Lower leg skin (tissue), 4 donors: Measurements from ENCODE around the gene RGS16. TPM values are rescaled to one million over a fixed set of nuclear protein-coding genes. Genes with fewer than 3 reads are reported as not detected.
A peak's percentile ranks its signal among the peaks of the same experiment; 100 is the strongest.

ENCODE experiments used
- DNase-seq, 2 donors: peaks; one replicate each; pipeline ENCODE4 v3.0.0-alpha.2; 2019; ENCODE audit warnings: low spot score in 2 of 2
- H3K4me3 ChIP-seq: fragments of 200-600 bp; sonication (generic); 2 replicates; pipeline ENCODE4 v1.5.1; 2017; ENCODE audit warnings: mild to moderate bottlenecking, low read depth; ENCODE audit not compliant: poor library complexity, severe bottlenecking
- POLR2A ChIP-seq, 2 donors: fragments of 450-650 bp; IDR thresholded peaks; one replicate each; pipeline ENCODE4 v1.6.1; 2016 to 2017; ENCODE audit warnings: antibody characterized with exemption in 2 of 2, mild to moderate bottlenecking in 1 of 2, moderate library complexity in 1 of 2
- WGBS, 2 donors: methylation state at CpG; one replicate each; pipeline ENCODE4 v1.1.5; 2018; 5-methylcytosine and 5-hydroxymethylcytosine counted together
- intact Hi-C: fragments of 100-400 bp; cut with DNase I; formaldehyde crosslinking; loops from one replicate; pipeline ENCODE4 v1.15.0; 2023; ENCODE audit warnings: low total_unique reads
- total RNA-seq, 4 donors: library from RNA; depleted of rRNA; stranded (reverse); fragments of >200 nt; gene quantifications; one replicate each; pipeline ENCODE4 v1.1.0, GENCODE V29; 2016
- TF ChIP-seq, protein P1 (sequence below), 3 donors: fragments of 450-650 bp; IDR thresholded peaks; one replicate each; pipeline ENCODE4 v1.5.1; 2016; ENCODE audit warnings: antibody characterized with exemption in 3 of 3, mild to moderate bottlenecking in 3 of 3, moderate library complexity in 2 of 3

The RGS16 gene
- total RNA-seq, 4 donors from 2014 or later, result 0.37 to 1.2 (median 1.1) TPM; not detected in 1

DNA sequence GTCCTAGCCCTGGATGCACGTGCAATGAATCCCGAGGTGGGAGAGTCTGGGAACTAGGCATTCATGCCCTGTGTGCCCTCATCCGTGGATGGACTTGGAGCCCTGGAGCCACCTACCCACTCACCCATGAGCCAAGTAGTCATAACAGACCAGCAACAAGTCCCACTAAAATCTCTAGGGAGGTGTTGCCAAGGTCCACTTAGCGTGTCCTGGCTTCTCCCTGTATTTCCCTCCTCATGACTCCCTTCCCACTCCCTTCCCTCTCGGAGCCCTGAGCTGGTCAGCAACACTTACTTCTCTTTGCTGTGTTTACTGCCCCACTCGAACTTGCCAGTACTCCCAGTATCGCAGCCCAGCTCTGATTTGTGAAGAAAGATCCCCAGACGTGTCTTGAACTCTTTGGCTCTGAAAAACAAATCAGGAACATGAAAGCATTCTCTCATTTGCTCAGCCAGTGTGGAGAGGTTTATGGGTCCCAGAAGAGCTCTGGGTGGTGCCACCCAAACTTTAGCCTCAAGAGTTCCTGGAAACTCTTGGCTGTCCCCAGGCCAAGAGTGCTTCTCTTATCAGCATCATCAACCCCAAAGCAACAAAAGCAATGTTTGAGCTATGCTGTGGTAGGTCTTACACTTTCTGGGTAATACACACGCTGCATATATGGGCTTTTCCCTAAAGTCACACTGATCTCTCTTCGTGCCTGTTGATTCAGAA is 1.1 kb downstream of the RGS16 start:
- no peak overlapping the region for H3K4me3 ChIP-seq
- DNase-seq, result no peak
- TF ChIP-seq POLR2A (IDR thresholded peaks at IDR 0.05), result no peak
- TF ChIP-seq, protein P1, sequence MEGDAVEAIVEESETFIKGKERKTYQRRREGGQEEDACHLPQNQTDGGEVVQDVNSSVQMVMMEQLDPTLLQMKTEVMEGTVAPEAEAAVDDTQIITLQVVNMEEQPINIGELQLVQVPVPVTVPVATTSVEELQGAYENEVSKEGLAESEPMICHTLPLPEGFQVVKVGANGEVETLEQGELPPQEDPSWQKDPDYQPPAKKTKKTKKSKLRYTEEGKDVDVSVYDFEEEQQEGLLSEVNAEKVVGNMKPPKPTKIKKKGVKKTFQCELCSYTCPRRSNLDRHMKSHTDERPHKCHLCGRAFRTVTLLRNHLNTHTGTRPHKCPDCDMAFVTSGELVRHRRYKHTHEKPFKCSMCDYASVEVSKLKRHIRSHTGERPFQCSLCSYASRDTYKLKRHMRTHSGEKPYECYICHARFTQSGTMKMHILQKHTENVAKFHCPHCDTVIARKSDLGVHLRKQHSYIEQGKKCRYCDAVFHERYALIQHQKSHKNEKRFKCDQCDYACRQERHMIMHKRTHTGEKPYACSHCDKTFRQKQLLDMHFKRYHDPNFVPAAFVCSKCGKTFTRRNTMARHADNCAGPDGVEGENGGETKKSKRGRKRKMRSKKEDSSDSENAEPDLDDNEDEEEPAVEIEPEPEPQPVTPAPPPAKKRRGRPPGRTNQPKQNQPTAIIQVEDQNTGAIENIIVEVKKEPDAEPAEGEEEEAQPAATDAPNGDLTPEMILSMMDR (IDR thresholded peaks at IDR 0.05), result no peak
- WGBS, 2 donors, result 34 to 35% methylated on average over 10 of the region's 10 CpGs
- intact Hi-C loops, result loop anchor here (5.0 kb wide), 1 partner anchor 521 kb away; no protein-coding TSS in a partner anchor

GRCh38 chr1:182601913-182602312 is 2.3 kb downstream of the RGS16 start:
- H3K4me3 ChIP-seq, result no peak overlapping the region
- 58 to 59% methylated on average over 4 of the region's 4 CpGs for WGBS, 2 donors
- no peak for TF ChIP-seq POLR2A (IDR thresholded peaks at IDR 0.05)
- TF ChIP-seq, protein P1 (IDR thresholded peaks at IDR 0.05), result peak in 1 of 3 donors; percentile 11
- intact Hi-C loops, result loop anchor here (2.0 to 5.0 kb wide), 2 partner anchors 183 to 520 kb away; no protein-coding TSS in a partner anchor
- DNase-seq, result no peak

GRCh38 chr1:182601416-182601786 is 2.8 kb downstream of the RGS16 start:
- DNase-seq, result peak; percentile 55 to 89
- H3K4me3 ChIP-seq, result no peak overlapping the region
- intact Hi-C loops, result loop anchor here (2.0 to 5.0 kb wide), 2 partner anchors 183 to 519 kb away; no protein-coding TSS in a partner anchor
- 20% methylated on average over 6 of the region's 6 CpGs for WGBS, 2 donors
- TF ChIP-seq, protein P1 (IDR thresholded peaks at IDR 0.05), result no peak
- no peak for TF ChIP-seq POLR2A (IDR thresholded peaks at IDR 0.05)

GRCh38 chr1:182600745-182601415 is 3.3 kb downstream of the RGS16 start:
- peak in 1 of 2 donors; percentile 64 for DNase-seq
- intact Hi-C loops, result loop anchor here (2.0 to 5.0 kb wide), 2 partner anchors 184 to 519 kb away; no protein-coding TSS in a partner anchor
- TF ChIP-seq, protein P1 (IDR thresholded peaks at IDR 0.05), result no peak
- TF ChIP-seq POLR2A (IDR thresholded peaks at IDR 0.05), result no peak
- WGBS, 2 donors, result 68 to 74% methylated on average over 5 of the region's 5 CpGs
- no peak overlapping the region for H3K4me3 ChIP-seq

DNA sequence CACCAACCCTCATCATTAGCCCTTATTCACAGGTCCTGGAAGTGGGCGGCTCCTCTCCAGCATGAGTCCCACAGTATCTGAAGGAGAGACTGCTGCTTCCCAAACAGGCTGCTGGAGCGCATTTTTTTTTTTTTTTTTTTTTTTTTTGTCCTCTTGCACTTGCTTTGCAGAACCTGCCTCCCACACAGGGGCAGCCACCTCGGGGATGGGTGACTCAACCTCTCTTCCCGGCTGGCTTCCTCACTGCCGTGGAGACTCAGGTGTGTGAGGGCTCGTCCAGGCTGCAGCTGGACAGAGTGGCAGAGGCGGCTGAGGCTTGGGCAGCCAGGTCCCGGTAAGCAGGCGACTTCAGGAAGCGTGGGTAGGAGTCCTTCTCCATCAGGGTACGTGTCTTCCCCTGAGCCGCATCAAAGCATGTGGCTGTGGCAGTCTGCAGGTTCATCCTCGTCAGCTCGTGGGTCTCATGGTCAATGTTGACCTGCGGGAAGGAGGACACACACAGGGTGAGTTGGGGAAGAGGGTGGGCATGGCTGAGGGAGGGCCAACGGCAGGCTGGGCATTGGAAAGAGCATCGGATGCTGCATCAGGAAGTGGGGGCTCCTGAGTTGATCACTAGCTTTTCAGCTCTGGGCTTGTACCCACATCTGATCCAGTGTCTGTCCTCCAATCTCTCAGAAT is 4.0 kb downstream of the RGS16 start:
- H3K4me3 ChIP-seq, result no peak overlapping the region
- TF ChIP-seq POLR2A (IDR thresholded peaks at IDR 0.05), result no peak
- TF ChIP-seq, protein P1 (IDR thresholded peaks at IDR 0.05), result no peak
- intact Hi-C loops, result loop anchor here (2.0 to 5.0 kb wide), 2 partner anchors 185 to 518 kb away; no protein-coding TSS in a partner anchor
- WGBS, 2 donors, result 86 to 90% methylated on average over 17 of the region's 17 CpGs
- no peak for DNase-seq
